Gastroesophageal sphincter (tissue), 4 donors: ENCODE measurements around the gene HERPUD1. TPM values are rescaled to one million over a fixed set of nuclear protein-coding genes. Genes with fewer than 3 reads are reported as not detected.
"Not testable (repeated sequence)": the region's sequence is repeated elsewhere in the genome, so short reads cannot be mapped to it uniquely, and the experiment has no call there.

ENCODE experiments used
- ATAC-seq: fragments of 150-250 bp; one replicate; pipeline ENCODE4 v1.9.1; 2016; ENCODE audit warnings: mild to moderate bottlenecking, moderate library complexity
- H3K27ac ChIP-seq, 4 donors: fragments of 200-600 bp; sonication (generic) in 3 of 4; 1 replicate in 3 of 4; 2 replicates in 1 of 4; pipeline ENCODE4 v1.5.1; 2016 to 2019
- H3K27me3 ChIP-seq: fragments of 200-600 bp; sonication (generic); one replicate; pipeline ENCODE4 v1.5.1; 2019
- H3K36me3 ChIP-seq, 2 donors: fragments of 200-600 bp; sonication (generic); one replicate each; pipeline ENCODE4 v1.5.1; 2019; ENCODE audit warnings: control low read depth in 1 of 2
- H3K4me1 ChIP-seq, 3 donors: fragments of 200-600 bp; sonication (generic); 1 replicate in 2 of 3; 2 replicates in 1 of 3; pipeline ENCODE4 v1.5.1; 2016 to 2019; ENCODE audit warnings: control low read depth in 2 of 3
- H3K4me3 ChIP-seq, 2 donors: fragments of 200-600 bp; sonication (generic); one replicate each; pipeline ENCODE4 v1.5.1; 2019; ENCODE audit warnings: mild to moderate bottlenecking in 1 of 2, moderate library complexity in 1 of 2
- H3K9me3 ChIP-seq, 3 donors: fragments of 200-600 bp; sonication (generic); one replicate each; pipeline ENCODE4 v1.5.1; 2017 to 2019; ENCODE audit warnings: control low read depth in 2 of 3
- CTCF ChIP-seq, 4 experiments: fragments of 200-600 bp in 2 of 4; fragments of 450-650 bp in 2 of 4; sonication (generic) in 1 of 4; IDR thresholded peaks; one replicate each; pipeline ENCODE4 v1.5.1; 2017 to 2019; ENCODE audit warnings: antibody characterized with exemption in 4 of 4, mild to moderate bottlenecking in 2 of 4, moderate library complexity in 2 of 4
- EP300 ChIP-seq: sonication (generic); formaldehyde crosslinking; IDR thresholded peaks from one replicate; pipeline ENCODE4 v1.6.1; 2017; ENCODE audit warnings: antibody characterized with exemption, mild to moderate bottlenecking
- POLR2A ChIP-seq, 2 donors: fragments of 450-650 bp; IDR thresholded peaks; one replicate each; pipeline ENCODE4 v1.6.1; 2017; ENCODE audit warnings: antibody characterized with exemption in 2 of 2, mild to moderate bottlenecking in 2 of 2, moderate library complexity in 1 of 2
- POLR2AphosphoS5 ChIP-seq: sonication (generic); formaldehyde crosslinking; IDR thresholded peaks from one replicate; pipeline ENCODE4 v1.6.1; 2017; ENCODE audit warnings: antibody characterized with exemption
- WGBS, 2 donors: methylation state at CpG; one replicate each; pipeline ENCODE4 v1.1.5; 2018; ENCODE audit warnings: low coverage in 1 of 2; 5-methylcytosine and 5-hydroxymethylcytosine counted together
- total RNA-seq, 4 donors: library from RNA; depleted of rRNA; stranded (reverse); fragments of >200 nt; gene quantifications; one replicate each; pipeline ENCODE4 v1.1.0, GENCODE V29; 2016

The HERPUD1 gene
- total RNA-seq, 4 donors from 2014 or later: 41.2 to 87.5 (median 79.1) TPM

GRCh38 chr16:56970934-56971767, 39.2 kb downstream of the HERPUD1 start:
- Histone ChIP-seq H3K4me1 (peaks cover 0 to 3% (median 0%) of the 10 kb centered on the region in 3 donors), H3K27ac (no peak overlapping the region), H3K36me3 (no peaks in the 10 kb centered on the region), H3K9me3 (no peaks in the 10 kb centered on the region), H3K27me3 (no peaks in the 10 kb centered on the region), H3K4me3 (no peak overlapping the region)
- WGBS, 2 donors: 61 to 83% methylated on average over 1 to 4 of the region's 8 CpGs
- ATAC-seq: no peak
- TF ChIP-seq POLR2A (IDR thresholded peaks at IDR 0.05) (no peak), EP300 (no peak), POLR2AphosphoS5 (no peak)

GRCh38 chr16:56971768-56972043, 39.8 kb downstream of the HERPUD1 start:
- Histone ChIP-seq H3K9me3 (no peaks in the 10 kb centered on the region), H3K4me1 (no peaks in the 10 kb centered on the region), H3K36me3 (no peaks in the 10 kb centered on the region), H3K4me3 (no peak overlapping the region), H3K27me3 (no peaks in the 10 kb centered on the region), H3K27ac (no peak overlapping the region)
- WGBS, 2 donors: no CpG with 5 or more reads among the region's 3 CpGs
- ATAC-seq: no peak
- TF ChIP-seq POLR2AphosphoS5: no peak
- no peak for TF ChIP-seq POLR2A (IDR thresholded peaks at IDR 0.05)
- no peak for TF ChIP-seq CTCF (IDR thresholded peaks at IDR 0.05)
- no peak for TF ChIP-seq EP300

GRCh38 chr16:56972403-56973293, 40.7 kb downstream of the HERPUD1 start:
- TF ChIP-seq CTCF (IDR thresholded peaks at IDR 0.05) (no peak), EP300 (no peak), POLR2AphosphoS5 (no peak), POLR2A (IDR thresholded peaks at IDR 0.05) (no peak)
- 60 to 83% methylated on average over 1 to 5 of the region's 18 CpGs for WGBS, 2 donors
- no peak overlapping the region for H3K27ac ChIP-seq
- no peaks in the 10 kb centered on the region for H3K9me3 ChIP-seq
- H3K36me3 ChIP-seq: no peaks in the 10 kb centered on the region
- no peaks in the 10 kb centered on the region for H3K27me3 ChIP-seq
- no peak for ATAC-seq
- no peaks in the 10 kb centered on the region for H3K4me1 ChIP-seq
- H3K4me3 ChIP-seq: no peak overlapping the region

GRCh38 chr16:56973294-56973689, 41.4 kb downstream of the HERPUD1 start:
- Histone ChIP-seq H3K4me1 (no peaks in the 10 kb centered on the region), H3K4me3 (no peak overlapping the region), H3K36me3 (no peaks in the 10 kb centered on the region), H3K27ac (no peak overlapping the region), H3K9me3 (no peaks in the 10 kb centered on the region), H3K27me3 (no peaks in the 10 kb centered on the region)
- no peak for ATAC-seq
- WGBS, 2 donors: 74% methylated on average over 4 of the region's 9 CpGs; no CpG with 5 or more reads in 1 of the 2 donors
- TF ChIP-seq CTCF (IDR thresholded peaks at IDR 0.05) (no peak), POLR2AphosphoS5 (no peak), POLR2A (IDR thresholded peaks at IDR 0.05) (no peak), EP300 (no peak)

- not testable (repeated sequence) for H3K9me3 ChIP-seq, H3K4me1 ChIP-seq, H3K27ac ChIP-seq, H3K36me3 ChIP-seq, H3K27me3 ChIP-seq, ATAC-seq, H3K4me3 ChIP-seq
- WGBS, 2 donors: 89 to 91% methylated on average over 3 to 7 of the region's 7 CpGs
Measured at GRCh38 chr16:56973899-56974298, 42.0 kb downstream of the HERPUD1 start.
